Activated effector memory CD4-positive, alpha-beta T cell treated with Interleukin-2 at 50 U/mL for 16 hours (primary cell): ENCODE measurements around the gene TXNRD2.
"Not testable (repeated sequence)": the region's sequence is repeated elsewhere in the genome, so short reads cannot be mapped to it uniquely, and the experiment has no call there.

ENCODE experiments used
- DNase-seq: peaks from one replicate; pipeline ENCODE4 v3.0.0-alpha.2; 2020

TXNRD2 gene

GRCh38 chr22:19885841-19886592, 55.6 kb downstream of the TXNRD2 start:
- no peak for DNase-seq

- DNase-seq = no peak
Observed at GRCh38 chr22:19884954-19885751, 56.5 kb downstream of the TXNRD2 start.

DNA sequence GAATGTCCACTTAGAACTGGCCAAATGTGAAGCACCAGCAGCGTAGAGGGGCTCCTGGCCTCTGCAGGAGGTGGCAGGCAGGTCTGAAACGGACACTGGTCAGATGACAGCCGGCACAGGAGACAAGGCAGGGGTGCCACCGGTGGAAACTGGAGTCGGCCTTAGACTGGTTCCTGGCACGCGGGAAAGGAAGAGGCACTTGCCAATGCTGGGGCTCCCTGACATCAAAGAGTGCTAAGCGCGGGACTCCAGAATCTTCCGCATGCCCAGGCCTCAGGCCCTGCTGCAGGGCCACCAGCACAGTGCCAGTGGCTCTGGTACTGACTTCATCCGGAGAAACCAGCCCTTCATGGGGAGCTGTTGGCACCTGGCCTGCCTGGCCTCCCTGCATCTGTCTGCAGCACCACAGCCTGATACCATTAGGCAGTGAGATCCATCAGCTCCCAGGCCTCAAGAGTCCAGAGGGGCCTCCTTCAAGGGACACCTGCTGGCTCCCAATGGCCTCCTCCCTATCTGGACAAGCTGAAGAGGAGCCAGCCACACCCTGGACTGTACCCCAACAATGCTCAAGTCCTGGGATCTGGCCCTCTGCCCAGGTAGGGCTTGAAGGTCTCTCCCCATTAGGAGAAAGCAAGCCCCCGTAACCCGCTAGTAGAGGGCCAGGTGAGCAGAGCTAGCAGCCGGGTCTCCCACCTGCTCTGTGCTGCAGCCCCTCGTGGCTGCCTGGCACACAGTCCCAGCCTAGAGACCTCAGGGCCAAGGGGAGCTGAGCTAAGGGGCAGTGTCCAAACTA, 57.3 kb downstream of the TXNRD2 start:
- no peak for DNase-seq

DNA sequence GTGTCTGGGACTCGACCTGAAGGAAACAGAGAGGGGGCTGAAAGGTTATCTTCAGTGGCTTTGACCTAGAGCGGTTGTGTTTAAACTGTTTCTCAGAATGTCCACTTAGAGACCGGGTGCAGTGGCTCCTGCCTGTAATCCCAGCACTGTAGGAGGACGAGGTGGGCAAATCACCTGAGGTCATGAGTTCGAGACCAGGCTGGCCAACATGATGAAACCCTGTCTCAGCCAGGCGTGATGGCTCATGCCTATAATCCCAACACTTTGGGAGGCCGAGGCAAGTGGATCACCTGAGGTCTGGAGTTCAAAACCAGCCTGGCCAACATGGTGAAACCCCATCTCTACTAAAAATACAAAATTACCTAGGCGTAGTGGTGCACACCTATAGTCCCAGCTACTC, 58.2 kb downstream of the TXNRD2 start:
- DNase-seq = not testable (repeated sequence)

- DNase-seq = no peak
Observed at GRCh38 chr22:19882446-19883381, 58.9 kb downstream of the TXNRD2 start.

GRCh38 chr22:19880786-19881569, 60.6 kb downstream of the TXNRD2 start:
- no peak for DNase-seq

GRCh38 chr22:19879992-19880785, 61.4 kb downstream of the TXNRD2 start:
- no peak for DNase-seq

GRCh38 chr22:19879643-19879991, 62.0 kb downstream of the TXNRD2 start:
- DNase-seq = no peak

DNA sequence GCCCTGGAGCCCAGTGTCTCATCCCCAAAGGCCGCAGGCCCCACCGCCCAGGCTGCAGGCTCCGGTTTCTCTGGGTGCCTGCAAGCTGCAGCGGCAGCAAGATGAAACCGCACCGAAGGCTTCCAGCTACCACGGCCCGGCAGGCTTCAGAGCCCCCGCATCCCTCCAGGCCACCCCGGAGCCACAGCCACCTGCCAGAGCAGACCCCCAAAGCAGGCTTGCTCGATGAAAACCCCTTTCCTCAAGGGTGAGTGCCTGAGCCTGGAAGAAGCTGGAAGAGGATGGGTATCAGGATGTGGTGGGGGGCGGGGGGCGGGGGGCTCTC, 62.4 kb downstream of the TXNRD2 start:
- DNase-seq = no peak

DNA sequence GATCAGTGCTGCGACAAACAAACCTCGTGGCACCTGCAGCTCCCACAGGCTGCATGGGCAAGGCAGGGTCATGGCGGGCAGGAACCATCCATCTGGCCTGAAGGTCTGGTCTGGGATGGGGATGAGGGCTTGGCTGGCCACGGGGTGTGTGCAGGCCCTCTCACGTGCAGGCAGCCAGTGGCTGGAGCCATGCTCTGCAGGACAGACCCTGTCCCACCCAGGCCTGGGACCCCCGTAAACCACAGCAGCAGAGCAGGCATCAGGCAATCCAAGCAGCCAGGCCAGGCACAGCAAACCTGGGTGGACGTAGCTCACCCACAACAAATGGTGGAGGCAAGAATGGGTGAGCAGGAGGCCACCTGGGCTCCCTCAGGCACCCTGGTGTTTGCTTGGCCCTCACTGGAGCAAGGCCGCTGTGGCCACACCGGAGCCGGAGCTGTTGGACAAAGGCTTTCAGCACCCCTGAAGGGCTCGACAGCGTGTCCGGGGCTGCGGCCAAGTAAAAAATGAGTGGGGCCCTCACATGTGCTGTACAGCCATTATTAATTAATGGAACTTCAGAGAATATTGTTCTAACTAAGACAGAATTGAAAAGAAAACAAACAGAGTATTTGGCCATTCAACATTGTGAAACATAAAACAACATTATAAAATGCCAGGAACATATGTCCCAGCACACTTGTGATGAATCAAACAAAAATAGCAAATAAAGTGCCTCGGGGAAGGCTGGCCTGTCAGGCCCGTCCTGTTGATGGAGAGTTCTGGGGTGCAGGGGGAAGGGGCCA, 63.0 kb downstream of the TXNRD2 start:
- no peak for DNase-seq

GRCh38 chr22:19877626-19878339, 63.8 kb downstream of the TXNRD2 start:
- DNase-seq = no peak

DNA sequence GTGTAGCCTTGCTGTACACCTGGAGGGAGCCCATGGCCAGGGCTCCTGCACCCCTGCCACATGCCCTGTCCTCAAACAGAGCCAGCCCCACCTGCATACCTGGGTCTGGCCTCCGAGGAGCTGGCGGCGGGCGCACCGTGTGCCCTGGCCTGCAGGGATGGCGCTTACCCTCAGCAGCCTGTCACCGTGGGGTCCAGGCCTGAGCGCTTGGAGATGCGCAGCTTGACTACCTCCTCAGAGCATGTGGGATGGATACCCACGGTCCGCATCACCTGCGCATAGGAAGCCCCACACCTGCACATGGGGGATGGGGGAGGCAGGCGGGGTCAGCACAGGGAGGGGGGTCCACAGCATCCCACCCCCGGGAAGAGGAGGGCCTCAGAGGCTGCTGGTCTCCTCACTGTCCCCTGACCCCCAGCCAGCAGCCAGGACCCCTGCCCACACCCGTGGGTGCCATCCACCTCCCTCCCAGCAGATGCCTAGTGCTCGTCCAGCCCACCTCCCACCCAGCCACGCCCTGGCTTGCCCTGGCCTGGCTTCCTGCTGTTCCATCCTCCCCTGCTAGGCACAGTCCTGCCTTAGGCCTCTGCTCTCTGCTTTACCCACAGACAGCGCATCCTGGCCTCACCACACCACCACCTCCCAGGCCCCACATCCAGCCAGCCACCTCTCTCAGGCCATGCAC, 64.5 kb downstream of the TXNRD2 start:
- DNase-seq = no peak

GRCh38 chr22:19876314-19876940, 65.2 kb downstream of the TXNRD2 start:
- no peak for DNase-seq

DNA sequence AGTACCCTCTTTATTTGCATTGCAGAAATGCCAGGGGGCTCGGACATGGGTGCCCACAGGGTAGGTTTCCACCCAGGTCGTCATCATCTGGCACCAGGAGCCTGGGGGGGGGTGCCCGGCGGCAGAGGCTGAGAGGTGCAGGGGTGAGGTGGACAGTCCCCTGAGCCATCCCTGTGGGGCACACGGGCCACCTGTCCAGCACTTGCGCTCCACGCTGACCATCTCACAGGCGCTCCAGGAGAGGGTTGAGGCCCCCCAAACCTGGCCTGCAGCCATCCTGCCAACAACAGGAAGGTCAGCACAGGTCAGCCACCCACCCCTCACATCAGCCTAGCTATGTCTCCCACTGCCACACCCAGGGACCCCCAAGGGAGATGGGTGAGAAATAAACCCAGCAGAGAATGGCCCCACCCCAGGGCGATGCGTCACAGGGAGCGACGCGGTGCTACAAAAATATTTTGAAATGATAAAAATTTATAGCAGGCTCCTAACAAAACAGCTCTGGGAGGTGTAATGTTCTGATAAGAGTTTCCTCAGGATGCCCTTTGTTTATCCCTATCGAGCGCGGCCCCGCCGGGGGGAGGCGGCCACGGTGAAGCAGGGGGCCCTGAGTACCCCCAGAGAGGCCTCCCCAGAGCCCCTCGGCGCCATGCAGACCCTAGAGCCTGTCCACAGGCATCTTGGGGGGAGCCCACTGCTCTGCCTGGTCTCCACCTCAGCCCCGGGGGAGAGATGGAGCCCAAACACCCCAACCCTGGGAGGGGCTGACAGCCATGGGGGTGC, 65.9 kb downstream of the TXNRD2 start:
- DNase-seq = no peak

DNA sequence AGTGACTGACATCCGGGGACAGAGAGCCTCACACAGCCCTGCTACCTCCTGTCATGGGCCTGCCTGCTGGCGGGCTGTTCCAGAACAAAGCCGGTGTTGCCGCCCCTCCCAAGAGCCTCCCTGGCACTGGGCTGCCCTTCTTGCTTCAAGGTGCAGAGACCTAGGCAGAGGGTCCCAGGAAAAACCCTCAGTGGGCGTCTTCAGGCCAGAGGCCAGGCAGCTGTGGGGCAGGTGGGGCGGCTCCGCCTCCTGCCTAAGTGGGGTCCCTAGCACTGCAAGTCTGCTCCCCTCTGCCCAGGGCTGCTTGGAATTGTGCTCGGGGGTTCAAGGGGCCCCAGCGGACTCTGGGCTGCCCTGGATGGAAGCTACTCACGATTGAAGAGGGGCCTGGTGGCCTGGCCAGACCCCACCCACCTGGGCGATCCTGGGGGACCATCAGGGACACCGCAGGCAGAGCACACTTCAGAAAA, 66.5 kb downstream of the TXNRD2 start:
- no peak for DNase-seq

- DNase-seq = peak; percentile 48
Observed at GRCh38 chr22:19874307-19875060, 67.1 kb downstream of the TXNRD2 start.

- no peak for DNase-seq
Observed at GRCh38 chr22:19873960-19874306, 67.7 kb downstream of the TXNRD2 start.
